Panc1 (cell line): ENCODE results near the gene NFATC2IP. TPM values are rescaled to one million over a fixed set of nuclear protein-coding genes. Genes with fewer than 3 reads are reported as not detected.
A peak's percentile ranks its signal among the peaks of the same experiment; 100 is the strongest.

Experiments used
- ATAC-seq: fragments of 200-7000 bp; cut with Tn5 transposase; 2 replicates; pipeline ENCODE4 v1.9.1; 2020; ENCODE audit warnings: mild to moderate bottlenecking, moderate library complexity
- BruUV-seq: library from RNA; stranded (reverse); fragments of 400-500 nt; replicated peaks from 2 replicates; lab custom pipeline; 2021; lab: Mats Ljungman, UMichigan
- CTCF ChIA-PET: fragments of 300-600 bp; sonication (Branson Sonifier 250); formaldehyde crosslinking; loops from one replicate; lab custom pipeline; 2022; ENCODE audit warnings: antibody characterized with exemption; lab: Charles Lee
- POLR2A ChIA-PET: fragments of 300-600 bp; sonication (Branson Sonifier 250); formaldehyde crosslinking; loops from one replicate; lab custom pipeline; 2022; ENCODE audit warnings: antibody characterized with exemption; lab: Charles Lee
- DNase-seq: peaks from one replicate; pipeline ENCODE4 v3.0.0-alpha.2; 2010; ENCODE audit warnings: low read depth, low spot score
- H3K27ac ChIP-seq: 2 replicates; pipeline ENCODE4 v1.5.1; 2011; ENCODE audit warnings: mild to moderate bottlenecking, low read length, inconsistent platforms
- H3K27me3 ChIP-seq: fragments of 200-500 bp; sonication (Bioruptor generic); 2 replicates; pipeline ENCODE4 v1.6.0; 2014; ENCODE audit warnings: low read length, inconsistent platforms; ENCODE audit not compliant: control insufficient read depth, insufficient read depth
- H3K36me3 ChIP-seq: fragments of 200-500 bp; sonication (Bioruptor generic); 2 replicates; pipeline ENCODE4 v1.5.1; 2014; ENCODE audit warnings: inconsistent platforms, mild to moderate bottlenecking, low read length, moderate library complexity; ENCODE audit not compliant: control insufficient read depth, insufficient read depth
- H3K4me1 ChIP-seq: 2 replicates; pipeline ENCODE4 v1.5.1; 2011; ENCODE audit warnings: inconsistent platforms, mild to moderate bottlenecking, low read length, moderate library complexity; ENCODE audit not compliant: control insufficient read depth, insufficient read depth
- H3K4me3 ChIP-seq, 2 experiments: 2 replicates each; pipeline ENCODE4 v1.5.1; 2011 to 2012; ENCODE audit warnings: low read depth in 2 of 2, low read length in 2 of 2, mild to moderate bottlenecking in 2 of 2, inconsistent platforms in 1 of 2, moderate library complexity in 1 of 2
- H3K9me3 ChIP-seq: fragments of 200-500 bp; sonication (Bioruptor generic); 2 replicates; pipeline ENCODE4 v1.5.1; 2014; ENCODE audit warnings: low read depth, mild to moderate bottlenecking, inconsistent platforms, low read length, moderate library complexity; ENCODE audit not compliant: control insufficient read depth, insufficient read depth
- CTCF ChIP-seq: fragments of 450-650 bp; IDR thresholded peaks from 2 replicates; pipeline ENCODE4 v1.5.1; 2017; ENCODE audit warnings: mild to moderate bottlenecking
- POLR2AphosphoS5 ChIP-seq: IDR thresholded peaks from 2 replicates; pipeline ENCODE4 v1.6.1; 2012; ENCODE audit warnings: mild to moderate bottlenecking, low read depth, low read length, moderate library complexity
- REST ChIP-seq, 2 experiments: IDR thresholded peaks; 2 replicates each; pipeline ENCODE4 v1.6.1; 2011 to 2012; ENCODE audit warnings: low read depth in 2 of 2, control low read depth in 1 of 2, low read length in 1 of 2, mild to moderate bottlenecking in 1 of 2, moderate library complexity in 1 of 2; ENCODE audit not compliant: insufficient read depth in 1 of 2
- SIN3A ChIP-seq: IDR thresholded peaks from 2 replicates; pipeline ENCODE4 v1.6.1; 2012; ENCODE audit warnings: low read depth, mild to moderate bottlenecking, low read length, moderate library complexity, borderline replicate concordance; ENCODE audit not compliant: insufficient read depth
- TCF7L2 ChIP-seq: IDR thresholded peaks from 2 replicates; pipeline ENCODE4 v1.6.1; 2011; ENCODE audit warnings: mild to moderate bottlenecking, low read depth, low read length, inconsistent platforms
- in situ Hi-C: cut with HindIII; loops from 2 replicates; pipeline ENCODE4 v1.10.0; 2016; ENCODE audit warnings: low sequenced_read_pairs, low pct_unique_long_range_greater_than_20kb
- intact Hi-C: fragments of 100-400 bp; cut with micrococcal nuclease; formaldehyde crosslinking; loops from one replicate; pipeline ENCODE4 v1.10.0; 2022; ENCODE audit not compliant: unreplicated experiment
- total RNA-seq: library from RNA; stranded (reverse); gene quantifications from one replicate; pipeline ENCODE4 v1.2.1, GENCODE V29; 2021; ENCODE audit not compliant: unreplicated experiment

Gene NFATC2IP
- total RNA-seq, 1 experiment from 2014 or later = 47.3 TPM

- no peak overlapping the region for H3K27ac ChIP-seq
- intact Hi-C loops = no loop called here
- ChIA-PET CTCF (interaction anchor here (0.7 kb wide), 1 partner anchor 47 kb away, joined by 3 read pairs; no protein-coding TSS in a partner anchor), POLR2A (no interaction called here)
- peak; percentile 96 for TF ChIP-seq CTCF
- TF ChIP-seq SIN3A = no peak
- H3K36me3 ChIP-seq = no peaks in the 10 kb centered on the region
- in situ Hi-C loops = no loop called here
- BruUV-seq = no TSS peak
- H3K4me1 ChIP-seq = no peaks in the 10 kb centered on the region
- ATAC-seq (peak; percentile 49; the same call in 1 of the 2 replicates), DNase-seq (peak; percentile 17)
- no peak overlapping the region for H3K4me3 ChIP-seq
- H3K9me3 ChIP-seq = no peaks in the 10 kb centered on the region
- no peaks in the 10 kb centered on the region for H3K27me3 ChIP-seq
These were observed 30.8 kb downstream of the NFATC2IP start for GRCh38 chr16:28981517-28981916.

DNA sequence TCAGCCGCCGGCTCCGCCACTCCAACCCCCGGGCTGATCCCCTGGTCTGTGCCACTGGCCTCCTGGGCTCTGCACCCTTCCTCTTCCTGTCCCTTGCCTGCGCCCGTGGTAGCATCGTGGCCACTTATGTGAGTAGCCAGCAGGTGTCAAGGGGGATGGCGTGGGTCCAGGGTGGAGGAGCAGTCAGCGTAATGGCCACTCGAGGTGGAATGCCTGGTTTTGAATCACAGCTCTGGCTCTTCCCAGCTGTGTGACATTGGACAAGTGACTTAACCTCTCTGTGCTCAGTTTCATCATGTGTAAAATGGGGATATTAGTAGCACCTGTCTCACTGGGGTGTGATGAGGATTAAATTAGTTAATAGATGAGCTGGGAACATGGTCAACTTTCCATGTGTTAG, 31.7 kb downstream of the NFATC2IP start:
- CTCF ChIA-PET = interaction anchor here (0.5 to 0.6 kb wide), 2 partner anchors 16 to 124 kb away, joined by 3 read pairs; no protein-coding TSS in a partner anchor
- in situ Hi-C loops (no loop called here), intact Hi-C loops (no loop called here)
- no peaks in the 10 kb centered on the region for H3K27me3 ChIP-seq
- no TSS peak for BruUV-seq
- H3K27ac ChIP-seq = no peak overlapping the region
- H3K9me3 ChIP-seq = no peaks in the 10 kb centered on the region
- H3K4me1 ChIP-seq = no peaks in the 10 kb centered on the region
- POLR2A ChIA-PET = no interaction called here
- ATAC-seq (no peak), DNase-seq (no peak)
- no peak overlapping the region for H3K4me3 ChIP-seq
- no peaks in the 10 kb centered on the region for H3K36me3 ChIP-seq
- TF ChIP-seq SIN3A (no peak), POLR2AphosphoS5 (no peak), TCF7L2 (no peak), CTCF (no peak), REST (IDR thresholded peaks at IDR 0.05; ENCODE audit: insufficient read depth in 1 of 2, low read depth in 2 of 2, low read length in 1 of 2) (no peak)
